BLaER1 treated with 17β-estradiol and CSF1 and Interleukin-3, amounts not matched to agents 10 nM and 100 nM (cell line): ENCODE results near the gene LINC01488.

Experiments
- H3K27ac ChIP-seq, 11 experiments: shearing (Covaris generic); formaldehyde crosslinking; 2 replicates each; pipeline ENCODE4 v1.8.1; 2022
- H3K27me3 ChIP-seq, 11 experiments: shearing (Covaris generic); formaldehyde crosslinking; 2 replicates each; pipeline ENCODE4 v1.8.1; 2022
- H3K36me3 ChIP-seq, 11 experiments: shearing (Covaris generic); formaldehyde crosslinking; 2 replicates each; pipeline ENCODE4 v1.8.1; 2022
- H3K4me1 ChIP-seq, 10 experiments: shearing (Covaris generic); formaldehyde crosslinking; 2 replicates each; pipeline ENCODE4 v1.8.1; 2022
- H3K4me2 ChIP-seq, 11 experiments: shearing (Covaris generic); formaldehyde crosslinking; 2 replicates each; pipeline ENCODE4 v1.8.1; 2022
- H3K4me3 ChIP-seq, 10 experiments: shearing (Covaris generic); formaldehyde crosslinking; 2 replicates each; pipeline ENCODE4 v1.8.1; 2022
- H3K9ac ChIP-seq, 11 experiments: shearing (Covaris generic); formaldehyde crosslinking; 2 replicates each; pipeline ENCODE4 v1.8.1; 2022
- H3K9me3 ChIP-seq, 11 experiments: shearing (Covaris generic); formaldehyde crosslinking; replicated peaks in 1 of 11; 2 replicates each; pipeline ENCODE4 v1.8.1; 2022
- H4K20me1 ChIP-seq, 11 experiments: shearing (Covaris generic); formaldehyde crosslinking; 2 replicates each; pipeline ENCODE4 v1.8.1; 2022
- Cebpa-rat ChIP-seq, 11 experiments: shearing (Covaris generic); IDR thresholded peaks; 2 replicates each; pipeline ENCODE4 v1.8.1; 2022

Gene LINC01488

GRCh38 chr11:69479591-69480271 is 1.7 kb upstream of the LINC01488 start:
- Histone ChIP-seq H3K36me3 (no peaks in the 10 kb centered on the region), H3K9ac (no peak overlapping the region), H3K27ac (no peak overlapping the region), H3K9me3 (peaks cover 0 to 9% (median 0%) of the 10 kb centered on the region in 11 experiments; a peak in 3 of 22 replicates), H3K4me3 (no peak overlapping the region), H3K27me3 (no peaks in the 10 kb centered on the region), H3K4me2 (no peak overlapping the region), H3K4me1 (no peaks in the 10 kb centered on the region), H4K20me1 (no peaks in the 10 kb centered on the region; a peak in 3 of 22 replicates)
- no peak for TF ChIP-seq Cebpa-rat (IDR thresholded peaks at IDR 0.05)

- H3K27ac ChIP-seq: no peak overlapping the region
These were observed 693 bp upstream of the LINC01488 start for GRCh38 chr11:69480547-69481392.

GRCh38 chr11:69482322-69482721 is 859 bp downstream of the LINC01488 start:
- no peak for TF ChIP-seq Cebpa-rat (IDR thresholded peaks at IDR 0.05)
- H3K9me3 ChIP-seq: peaks cover 0 to 9% (median 0%) of the 10 kb centered on the region in 11 experiments; a peak in 3 of 22 replicates
- H3K9ac ChIP-seq: no peak overlapping the region
- H3K4me2 ChIP-seq: no peak overlapping the region
- peaks cover 0 to 3% (median 0%) of the 10 kb centered on the region in 10 experiments; a peak in 1 of 20 replicates for H3K4me1 ChIP-seq
- H4K20me1 ChIP-seq: no peaks in the 10 kb centered on the region; a peak in 3 of 22 replicates
- H3K4me3 ChIP-seq: no peak overlapping the region
- H3K27ac ChIP-seq: no peak overlapping the region
- H3K36me3 ChIP-seq: no peaks in the 10 kb centered on the region
- no peaks in the 10 kb centered on the region for H3K27me3 ChIP-seq

More at GRCh38 chr11:69480547-69481392, 693 bp upstream of the LINC01488 start:
- Histone ChIP-seq H3K4me2 (no peak overlapping the region), H3K4me1 (no peaks in the 10 kb centered on the region), H3K4me3 (no peak overlapping the region), H3K9ac (no peak overlapping the region), H3K36me3 (no peaks in the 10 kb centered on the region), H3K27me3 (no peaks in the 10 kb centered on the region), H4K20me1 (no peaks in the 10 kb centered on the region; a peak in 3 of 22 replicates), H3K9me3 (peaks cover 0 to 9% (median 0%) of the 10 kb centered on the region in 11 experiments; a peak in 3 of 22 replicates)
- no peak for TF ChIP-seq Cebpa-rat (IDR thresholded peaks at IDR 0.05)

- Histone ChIP-seq H3K27ac (no peak overlapping the region), H3K36me3 (no peaks in the 10 kb centered on the region), H3K4me3 (no peak overlapping the region), H4K20me1 (no peaks in the 10 kb centered on the region; a peak in 3 of 22 replicates), H3K9ac (no peak overlapping the region), H3K4me1 (peaks cover 0 to 3% (median 0%) of the 10 kb centered on the region in 10 experiments; a peak in 1 of 20 replicates), H3K4me2 (no peak overlapping the region), H3K27me3 (no peaks in the 10 kb centered on the region), H3K9me3 (peaks cover 0 to 9% (median 0%) of the 10 kb centered on the region in 11 experiments; a peak in 3 of 22 replicates)
- no peak for TF ChIP-seq Cebpa-rat (IDR thresholded peaks at IDR 0.05)
These were observed 1.7 kb downstream of the LINC01488 start for GRCh38 chr11:69483170-69483569.

GRCh38 chr11:69483691-69484426 is 2.4 kb downstream of the LINC01488 start:
- no peak overlapping the region for H3K27ac ChIP-seq
- H3K9me3 ChIP-seq: peaks cover 0 to 9% (median 0%) of the 10 kb centered on the region in 11 experiments; a peak in 3 of 22 replicates
- H3K27me3 ChIP-seq: no peaks in the 10 kb centered on the region
- no peak overlapping the region for H3K4me3 ChIP-seq
- no peak overlapping the region for H3K4me2 ChIP-seq
- H3K36me3 ChIP-seq: no peaks in the 10 kb centered on the region
- H3K4me1 ChIP-seq: peaks cover 0 to 3% (median 0%) of the 10 kb centered on the region in 10 experiments; a peak in 1 of 20 replicates
- TF ChIP-seq Cebpa-rat (IDR thresholded peaks at IDR 0.05): no peak
- no peak overlapping the region for H3K9ac ChIP-seq
- H4K20me1 ChIP-seq: peaks cover 0 to 3% (median 0%) of the 10 kb centered on the region in 11 experiments; a peak in 3 of 22 replicates

- Histone ChIP-seq H3K4me2 (no peak overlapping the region), H4K20me1 (peaks cover 0 to 9% (median 0%) of the 10 kb centered on the region in 11 experiments; a peak in 3 of 22 replicates), H3K27ac (no peak overlapping the region), H3K36me3 (no peaks in the 10 kb centered on the region), H3K4me3 (no peak overlapping the region), H3K9me3 (peaks cover 0 to 9% (median 0%) of the 10 kb centered on the region in 11 experiments; a peak in 3 of 22 replicates), H3K9ac (no peak overlapping the region), H3K27me3 (no peaks in the 10 kb centered on the region), H3K4me1 (peaks cover 0 to 3% (median 0%) of the 10 kb centered on the region in 10 experiments; a peak in 1 of 20 replicates)
- TF ChIP-seq Cebpa-rat (IDR thresholded peaks at IDR 0.05): no peak
These were observed 3.2 kb downstream of the LINC01488 start for GRCh38 chr11:69484427-69485259.

GRCh38 chr11:69485337-69486041 is 4.0 kb downstream of the LINC01488 start:
- Histone ChIP-seq H3K36me3 (no peaks in the 10 kb centered on the region), H3K9ac (no peak overlapping the region), H4K20me1 (peaks cover 0 to 9% (median 0%) of the 10 kb centered on the region in 11 experiments; a peak in 3 of 22 replicates), H3K27ac (no peak overlapping the region), H3K4me3 (no peak overlapping the region), H3K4me2 (no peak overlapping the region), H3K9me3 (peaks cover 0 to 9% (median 0%) of the 10 kb centered on the region in 11 experiments; a peak in 3 of 22 replicates), H3K27me3 (no peaks in the 10 kb centered on the region), H3K4me1 (peaks cover 0 to 3% (median 0%) of the 10 kb centered on the region in 10 experiments; a peak in 1 of 20 replicates)
- TF ChIP-seq Cebpa-rat (IDR thresholded peaks at IDR 0.05): no peak
